Tibial nerve (tissue), 3 donors: Measurements from ENCODE around the gene CYP2A6.

Source experiments
- POLR2A ChIP-seq, 2 donors: fragments of 450-650 bp; IDR thresholded peaks; one replicate each; pipeline ENCODE4 v1.6.1; 2017; ENCODE audit warnings: antibody characterized with exemption in 2 of 2, mild to moderate bottlenecking in 2 of 2, moderate library complexity in 2 of 2
- TF ChIP-seq, protein P1 (sequence below), 5 experiments: fragments of 200-600 bp in 3 of 5; fragments of 450-650 bp in 2 of 5; sonication (generic) in 3 of 5; IDR thresholded peaks; one replicate each; pipeline ENCODE4 v1.5.1; 2016 to 2019; ENCODE audit warnings: antibody characterized with exemption in 5 of 5, mild to moderate bottlenecking in 3 of 5, moderate library complexity in 2 of 5

DNA sequence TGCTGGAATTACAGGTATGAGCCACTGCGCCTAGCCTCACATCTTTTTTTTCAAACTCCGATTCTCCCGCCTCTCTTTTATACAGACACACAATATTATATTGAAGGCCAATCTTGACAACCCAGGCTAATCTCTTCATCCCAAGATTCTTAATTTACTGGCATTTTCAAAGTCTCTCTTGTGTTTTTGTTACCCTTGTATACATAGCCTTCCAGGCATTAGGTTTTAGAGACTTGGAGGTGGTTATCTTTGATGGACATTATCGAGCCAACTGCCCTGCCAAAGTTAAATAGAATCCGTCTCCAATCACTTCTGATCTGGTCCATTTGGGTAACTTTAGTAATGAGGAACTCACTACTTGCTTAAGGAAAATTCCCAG is 46.2 kb upstream of the CYP2A6 start:
- TF ChIP-seq, protein P1, sequence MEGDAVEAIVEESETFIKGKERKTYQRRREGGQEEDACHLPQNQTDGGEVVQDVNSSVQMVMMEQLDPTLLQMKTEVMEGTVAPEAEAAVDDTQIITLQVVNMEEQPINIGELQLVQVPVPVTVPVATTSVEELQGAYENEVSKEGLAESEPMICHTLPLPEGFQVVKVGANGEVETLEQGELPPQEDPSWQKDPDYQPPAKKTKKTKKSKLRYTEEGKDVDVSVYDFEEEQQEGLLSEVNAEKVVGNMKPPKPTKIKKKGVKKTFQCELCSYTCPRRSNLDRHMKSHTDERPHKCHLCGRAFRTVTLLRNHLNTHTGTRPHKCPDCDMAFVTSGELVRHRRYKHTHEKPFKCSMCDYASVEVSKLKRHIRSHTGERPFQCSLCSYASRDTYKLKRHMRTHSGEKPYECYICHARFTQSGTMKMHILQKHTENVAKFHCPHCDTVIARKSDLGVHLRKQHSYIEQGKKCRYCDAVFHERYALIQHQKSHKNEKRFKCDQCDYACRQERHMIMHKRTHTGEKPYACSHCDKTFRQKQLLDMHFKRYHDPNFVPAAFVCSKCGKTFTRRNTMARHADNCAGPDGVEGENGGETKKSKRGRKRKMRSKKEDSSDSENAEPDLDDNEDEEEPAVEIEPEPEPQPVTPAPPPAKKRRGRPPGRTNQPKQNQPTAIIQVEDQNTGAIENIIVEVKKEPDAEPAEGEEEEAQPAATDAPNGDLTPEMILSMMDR (IDR thresholded peaks at IDR 0.05), result no peak
- TF ChIP-seq POLR2A (IDR thresholded peaks at IDR 0.05), result no peak
